ENCODE measurements around the gene DCTN2.
"Not testable (repeated sequence)": the region's sequence is repeated elsewhere in the genome, so short reads cannot be mapped to it uniquely, and the experiment has no call there.

Gene DCTN2

GRCh38 chr12:57497223-57498131, 49.5 kb downstream of the DCTN2 start:
- Histone ChIP-seq H3K4me1 (ENCODE audit: control insufficient read depth, insufficient read depth, low read length, poor library complexity, severe bottlenecking) (no peaks in the 10 kb centered on the region), H3K27ac (ENCODE audit: low read depth, low read length, severe bottlenecking) (no peak overlapping the region), H3K4me3 (ENCODE audit: extremely low read depth, insufficient read depth, low read length, poor library complexity, severe bottlenecking) (no peak overlapping the region), H3K9me3 (ENCODE audit: control insufficient read depth, low read length) (no peaks in the 10 kb centered on the region), H3K36me3 (ENCODE audit: control insufficient read depth, insufficient read depth, low read length) (peaks cover 79% of the 10 kb centered on the region)
- 96 to 97% methylated on average over 12 of the region's 12 CpGs for WGBS, 2 experiments (ENCODE audit: insufficient coverage in 2 of 2)

GRCh38 chr12:57496822-57497221, 50.2 kb downstream of the DCTN2 start:
- no peaks in the 10 kb centered on the region for H3K4me1 ChIP-seq (ENCODE audit: control insufficient read depth, insufficient read depth, low read length, poor library complexity, severe bottlenecking)
- H3K4me3 ChIP-seq (ENCODE audit: extremely low read depth, insufficient read depth, low read length, poor library complexity, severe bottlenecking) = no peak overlapping the region
- no peaks in the 10 kb centered on the region for H3K9me3 ChIP-seq (ENCODE audit: control insufficient read depth, low read length)
- H3K27ac ChIP-seq (ENCODE audit: low read depth, low read length, severe bottlenecking) = no peak overlapping the region
- H3K36me3 ChIP-seq (ENCODE audit: control insufficient read depth, insufficient read depth, low read length) = peaks cover 76% of the 10 kb centered on the region

- not testable (repeated sequence) for H3K4me1 ChIP-seq (ENCODE audit: control insufficient read depth, insufficient read depth, low read length, poor library complexity, severe bottlenecking); H3K27ac ChIP-seq (ENCODE audit: low read depth, low read length, severe bottlenecking); H3K9me3 ChIP-seq (ENCODE audit: control insufficient read depth, low read length); H3K4me3 ChIP-seq (ENCODE audit: extremely low read depth, insufficient read depth, low read length, poor library complexity, severe bottlenecking)
- 90% methylated on average over 17 to 27 of the region's 48 CpGs for WGBS, 2 experiments (ENCODE audit: insufficient coverage in 2 of 2)
- peaks cover 76% of the 10 kb centered on the region for H3K36me3 ChIP-seq (ENCODE audit: control insufficient read depth, insufficient read depth, low read length)
Measured at GRCh38 chr12:57495051-57495701, 51.8 kb downstream of the DCTN2 start.

- Histone ChIP-seq H3K4me1 (ENCODE audit: control insufficient read depth, insufficient read depth, low read length, poor library complexity, severe bottlenecking) (peaks cover 5% of the 10 kb centered on the region), H3K27ac (ENCODE audit: low read depth, low read length, severe bottlenecking) (no peak overlapping the region), H3K4me3 (ENCODE audit: extremely low read depth, insufficient read depth, low read length, poor library complexity, severe bottlenecking) (no peak overlapping the region), H3K36me3 (ENCODE audit: control insufficient read depth, insufficient read depth, low read length) (peaks cover 60% of the 10 kb centered on the region), H3K9me3 (ENCODE audit: control insufficient read depth, low read length) (no peaks in the 10 kb centered on the region)
- 93 to 95% methylated on average over 5 to 12 of the region's 15 CpGs for WGBS, 2 experiments (ENCODE audit: insufficient coverage in 2 of 2)
Measured at GRCh38 chr12:57491393-57492280, 55.4 kb downstream of the DCTN2 start.

- H3K4me3 ChIP-seq (ENCODE audit: extremely low read depth, insufficient read depth, low read length, poor library complexity, severe bottlenecking) = no peak overlapping the region
- 89 to 95% methylated on average over 3 of the region's 4 CpGs for whole genome bisulfite sequencing, 2 experiments (ENCODE audit: insufficient coverage in 2 of 2)
- H3K9me3 ChIP-seq (ENCODE audit: control insufficient read depth, low read length) = no peaks in the 10 kb centered on the region
- peaks cover 49% of the 10 kb centered on the region for H3K36me3 ChIP-seq (ENCODE audit: control insufficient read depth, insufficient read depth, low read length)
- no peak overlapping the region for H3K27ac ChIP-seq (ENCODE audit: low read depth, low read length, severe bottlenecking)
- H3K4me1 ChIP-seq (ENCODE audit: control insufficient read depth, insufficient read depth, low read length, poor library complexity, severe bottlenecking) = peaks cover 5% of the 10 kb centered on the region
Measured at GRCh38 chr12:57490126-57490525, 56.9 kb downstream of the DCTN2 start.

GRCh38 chr12:57489157-57489641, 57.8 kb downstream of the DCTN2 start:
- Histone ChIP-seq H3K4me3 (ENCODE audit: extremely low read depth, insufficient read depth, low read length, poor library complexity, severe bottlenecking) (peak overlapping the region; percentile 96), H3K27ac (ENCODE audit: low read depth, low read length, severe bottlenecking) (no peak overlapping the region), H3K36me3 (ENCODE audit: control insufficient read depth, insufficient read depth, low read length) (peaks cover 45% of the 10 kb centered on the region), H3K4me1 (ENCODE audit: control insufficient read depth, insufficient read depth, low read length, poor library complexity, severe bottlenecking) (peaks cover 5% of the 10 kb centered on the region), H3K9me3 (ENCODE audit: control insufficient read depth, low read length) (no peaks in the 10 kb centered on the region)
- 83 to 89% methylated on average over 1 to 4 of the region's 5 CpGs for WGBS, 2 experiments (ENCODE audit: insufficient coverage in 2 of 2)

- peak overlapping the region; percentile 92 for H3K27ac ChIP-seq (ENCODE audit: low read depth, low read length, severe bottlenecking)
- H3K9me3 ChIP-seq (ENCODE audit: control insufficient read depth, low read length) = no peaks in the 10 kb centered on the region
- peak overlapping the region; percentile 96 for H3K4me3 ChIP-seq (ENCODE audit: extremely low read depth, insufficient read depth, low read length, poor library complexity, severe bottlenecking)
- peaks cover 5% of the 10 kb centered on the region for H3K4me1 ChIP-seq (ENCODE audit: control insufficient read depth, insufficient read depth, low read length, poor library complexity, severe bottlenecking)
- WGBS, 2 experiments (ENCODE audit: insufficient coverage in 2 of 2) = 4 to 24% methylated on average over 5 to 7 of the region's 11 CpGs
- H3K36me3 ChIP-seq (ENCODE audit: control insufficient read depth, insufficient read depth, low read length) = peaks cover 41% of the 10 kb centered on the region
Measured at GRCh38 chr12:57488402-57489156, 58.4 kb downstream of the DCTN2 start.

GRCh38 chr12:57487597-57488401, 59.2 kb downstream of the DCTN2 start, which contains the start of gene MARS1:
TSS of gene MARS1 (plus strand) at chr12:57488068. CDS start at chr12:57488091, 23 bp downstream.
- Histone ChIP-seq H3K27ac (ENCODE audit: low read depth, low read length, severe bottlenecking) (peak within 1 kb of the TSS; percentile 92), H3K4me1 (ENCODE audit: control insufficient read depth, insufficient read depth, low read length, poor library complexity, severe bottlenecking) (peaks cover 11% of the 10 kb centered on the region), H3K36me3 (ENCODE audit: control insufficient read depth, insufficient read depth, low read length) (peaks cover 38% of the 10 kb centered on the region), H3K4me3 (ENCODE audit: extremely low read depth, insufficient read depth, low read length, poor library complexity, severe bottlenecking) (peak within 1 kb of the TSS; percentile 96), H3K9me3 (ENCODE audit: control insufficient read depth, low read length) (no peaks in the 10 kb centered on the region)
- WGBS, 2 experiments (ENCODE audit: insufficient coverage in 2 of 2) = 14 to 15% methylated on average over 38 to 46 of the region's 47 CpGs

- WGBS, 2 experiments (ENCODE audit: insufficient coverage in 2 of 2) = 90 to 96% methylated on average over 22 to 23 of the region's 27 CpGs
- no peak overlapping the region for H3K4me3 ChIP-seq (ENCODE audit: extremely low read depth, insufficient read depth, low read length, poor library complexity, severe bottlenecking)
- no peaks in the 10 kb centered on the region for H3K9me3 ChIP-seq (ENCODE audit: control insufficient read depth, low read length)
- H3K27ac ChIP-seq (ENCODE audit: low read depth, low read length, severe bottlenecking) = no peak overlapping the region
- peaks cover 11% of the 10 kb centered on the region for H3K4me1 ChIP-seq (ENCODE audit: control insufficient read depth, insufficient read depth, low read length, poor library complexity, severe bottlenecking)
- H3K36me3 ChIP-seq (ENCODE audit: control insufficient read depth, insufficient read depth, low read length) = peaks cover 32% of the 10 kb centered on the region
Measured at GRCh38 chr12:57487055-57487596, 59.9 kb downstream of the DCTN2 start.

All from mesodermal cell (in vitro differentiated cells).